ENCODE data around the gene OCA2.

GRCh38 chr15:28112101-28112760, 13.1 kb upstream of the OCA2 start:
- TF ChIP-seq POLR2AphosphoS5 (IDR thresholded peaks at IDR 0.05) (no peak), CTCF (IDR thresholded peaks at IDR 0.05) (no peak), POLR2A (IDR thresholded peaks at IDR 0.05) (no peak), EP300 (IDR thresholded peaks at IDR 0.05) (no peak)
